K562 (cell line): ENCODE data around the gene SCYGR5. TPM values are rescaled to one million over a fixed set of nuclear protein-coding genes. Genes with fewer than 3 reads are reported as not detected.

Experiments used
- ATAC-seq: fragments of 200-7000 bp; cut with Tn5 transposase; 3 replicates; pipeline ENCODE4 v1.9.1; 2020; ENCODE audit warnings: moderate library complexity
- BruUV-seq: library from RNA; stranded (reverse); fragments of 400-500 nt; replicated peaks from 2 replicates; lab custom pipeline; 2021; lab: Mats Ljungman, UMichigan
- CTCF ChIA-PET: fragments of 300-600 bp; formaldehyde crosslinking; extraction: SDS; loops from one replicate; lab custom pipeline; 2021; ENCODE audit warnings: low intra/inter-chr PET ratio; lab: Yijun Ruan, JAX
- POLR2A ChIA-PET: fragments of 300-600, 350-650 bp; sonication (Branson Sonifier 250); formaldehyde crosslinking; extraction: SDS; loops from one replicate; lab custom pipeline; 2021; ENCODE audit warnings: antibody characterized with exemption, inconsistent platforms; lab: Yijun Ruan, JAX
- DNase-seq, 4 experiments: peaks; one replicate each; pipeline versions ENCODE4 v3.0.0 to v3.0.0-alpha.2; 2011 to 2018; ENCODE audit warnings: low spot score in 3 of 4, mixed read lengths in 3 of 4; ENCODE audit errors: extremely low read depth in 1 of 4
- FAIRE-seq: peaks from 2 replicates; lab custom pipeline; 2011; peaks lifted over from hg19 to GRCh38; lab: Jason Lieb, UNC
- H2AFZ ChIP-seq: 2 replicates; pipeline ENCODE4 v1.6.0; 2011; ENCODE audit warnings: low read depth, low read length, control low read depth, inconsistent platforms
- H3K27ac ChIP-seq: fragments of 200-600 bp; 3 replicates; pipeline ENCODE4 v1.8.0; 2011; ENCODE audit warnings: low read depth, mild to moderate bottlenecking, control low read depth, inconsistent platforms, low read length, moderate library complexity, mixed read lengths; ENCODE audit errors: extremely low read depth
- H3K27me3 ChIP-seq, 2 experiments: fragments of 300-600 bp in 1 of 2; 2 replicates in 1 of 2; 3 replicates in 1 of 2; pipeline versions ENCODE4 v1.6.0 to v1.8.0; 2011; ENCODE audit warnings: inconsistent platforms in 2 of 2, low read length in 2 of 2, mild to moderate bottlenecking in 1 of 2, mixed read lengths in 1 of 2, moderate library complexity in 1 of 2; ENCODE audit not compliant: control insufficient read depth in 2 of 2, insufficient read depth in 2 of 2
- H3K36me3 ChIP-seq: fragments of 300-600 bp; 3 replicates; pipeline ENCODE4 v1.8.0; 2011; ENCODE audit warnings: mild to moderate bottlenecking, low read length, inconsistent platforms; ENCODE audit not compliant: control insufficient read depth, insufficient read depth
- H3K4me1 ChIP-seq, 2 experiments: fragments of 200-600 bp in 1 of 2; replicated peaks in 1 of 2; 2 replicates in 1 of 2; 3 replicates in 1 of 2; pipeline versions ENCODE4 v1.5.1 to v1.8.0; 2011; ENCODE audit warnings: inconsistent platforms in 2 of 2, low read length in 2 of 2, mild to moderate bottlenecking in 1 of 2, mixed read lengths in 1 of 2, moderate library complexity in 1 of 2; ENCODE audit not compliant: control insufficient read depth in 2 of 2, insufficient read depth in 2 of 2
- H3K4me2 ChIP-seq: 2 replicates; pipeline ENCODE4 v1.6.1; 2011; ENCODE audit warnings: low read length, control low read depth, inconsistent platforms, mixed read lengths; ENCODE audit not compliant: insufficient read depth
- H3K4me3 ChIP-seq: fragments of 200-600 bp; sonication (generic), shearing (Covaris generic); 2 replicates; pipeline ENCODE4 v1.5.1; 2016; ENCODE audit warnings: control low read depth, inconsistent platforms
- H3K79me2 ChIP-seq: fragments of 200-600 bp; 3 replicates; pipeline ENCODE4 v1.8.0; 2011; ENCODE audit warnings: low read length, inconsistent platforms; ENCODE audit not compliant: control insufficient read depth, insufficient read depth
- H3K9ac ChIP-seq, 2 experiments: 2 replicates each; pipeline versions ENCODE4 v1.6.0 to v1.6.1; 2011; ENCODE audit warnings: low read depth in 2 of 2, low read length in 2 of 2, control low read depth in 1 of 2, inconsistent platforms in 1 of 2, mild to moderate bottlenecking in 1 of 2, mixed read lengths in 1 of 2; ENCODE audit not compliant: insufficient read depth in 1 of 2
- H3K9me1 ChIP-seq: one replicate; pipeline ENCODE4 v1.6.0; 2011; ENCODE audit warnings: inconsistent platforms, mild to moderate bottlenecking, low read length, moderate library complexity; ENCODE audit not compliant: control insufficient read depth, insufficient read depth
- H3K9me3 ChIP-seq: replicated peaks from 2 replicates; pipeline ENCODE4 v1.5.1; 2011; ENCODE audit warnings: low read depth, low read length, inconsistent platforms; ENCODE audit not compliant: control insufficient read depth, insufficient read depth
- H4K20me1 ChIP-seq: replicated peaks from 2 replicates; pipeline ENCODE4 v1.6.1; 2011; ENCODE audit warnings: low read length, inconsistent platforms, mixed read lengths; ENCODE audit not compliant: control insufficient read depth, insufficient read depth
- BACH1 ChIP-seq: fragments of 200-800 bp; sonication (Bioruptor generic); IDR thresholded peaks from 2 replicates; pipeline ENCODE4 v1.6.1; 2016; ENCODE audit warnings: missing genetic modification characterization, missing compliant biosample characterization
- ELF1 ChIP-seq: fragments of 200-800 bp; sonication (Bioruptor generic); IDR thresholded peaks from 2 replicates; pipeline ENCODE4 v1.6.1; 2016; ENCODE audit warnings: missing genetic modification characterization, missing compliant biosample characterization
- FOXK2 ChIP-seq, 2 experiments: fragments of 450-650 bp; IDR thresholded peaks in 1 of 2; conservative IDR thresholded peaks in 1 of 2; 2 replicates each; pipeline ENCODE4 v1.6.1; 2016; ENCODE audit warnings: low read depth in 2 of 2, mild to moderate bottlenecking in 1 of 2
- HOMEZ ChIP-seq: fragments of 250-450 bp; sonication (Bioruptor Pico); IDR thresholded peaks from 2 replicates; pipeline ENCODE4 v1.4.0; 2020; ENCODE audit warnings: mild to moderate bottlenecking, moderate library complexity
- KLF1 ChIP-seq: fragments of 450-650 bp; IDR thresholded peaks from 2 replicates; pipeline ENCODE4 v1.6.1; 2016; ENCODE audit warnings: missing genetic modification characterization, missing compliant biosample characterization
- NR3C1 ChIP-seq: sonication (generic); formaldehyde crosslinking; IDR thresholded peaks from 2 replicates; pipeline ENCODE4 v1.8.1; 2022; ENCODE audit warnings: missing genetic modification reagents
- SP1 ChIP-seq: sonication (generic); formaldehyde crosslinking; IDR thresholded peaks from 2 replicates; pipeline ENCODE4 v1.8.1; 2022; ENCODE audit warnings: mild to moderate bottlenecking, missing genetic modification reagents
- SPI1 ChIP-seq: IDR thresholded peaks from 2 replicates; pipeline ENCODE4 v1.6.1; 2011; ENCODE audit warnings: low read depth, low read length, control low read depth, borderline replicate concordance
- SRF ChIP-seq, 2 experiments: fragments of 250-450, 450-650 bp in 1 of 2; sonication (Bioruptor Pico) in 1 of 2; sonication (generic) in 1 of 2; formaldehyde crosslinking; IDR thresholded peaks; 2 replicates each; pipeline versions ENCODE4 v1.5.0 to v1.5.1; 2020 to 2022; ENCODE audit warnings: mild to moderate bottlenecking in 1 of 2, missing genetic modification reagents in 1 of 2
- THRA ChIP-seq: fragments of 450-650 bp; IDR thresholded peaks from 2 replicates; pipeline ENCODE4 v1.6.1; 2017; ENCODE audit warnings: mild to moderate bottlenecking, moderate library complexity
- TRIM25 ChIP-seq: fragments of 450-650 bp; IDR thresholded peaks from 2 replicates; pipeline ENCODE4 v1.7.0; 2016; ENCODE audit warnings: borderline replicate concordance
- U2AF1 ChIP-seq: fragments of 200-400 bp; formaldehyde crosslinking; optimal IDR thresholded peaks from 2 replicates; pipeline ENCODE3; 2017; ENCODE audit warnings: mild to moderate bottlenecking, low read depth, low read length, moderate library complexity
- ZFP1 ChIP-seq: fragments of 450-650 bp; formaldehyde crosslinking; IDR thresholded peaks from 2 replicates; pipeline ENCODE4 v1.4.0; 2020; ENCODE audit warnings: mild to moderate bottlenecking, mixed read lengths
- ZSCAN29 ChIP-seq: fragments of 450-650 bp; IDR thresholded peaks from 2 replicates; pipeline ENCODE4 v1.6.1; 2017
- WGBS: fragments of 100-300 bp; shearing (Covaris generic); methylation state at CpG from one replicate; pipeline ENCODE4 v1.1.6; 2016; ENCODE audit warnings: low coverage, mixed read lengths; ENCODE audit not compliant: insufficient coverage; ENCODE audit errors: missing lambda C conversion rate; 5-methylcytosine and 5-hydroxymethylcytosine counted together
- in situ Hi-C: fragments of 300-500 bp; cut with MboI; formaldehyde crosslinking; loops from 4 replicates; pipeline ENCODE4 v1.15.0; 2018; ENCODE audit warnings: inconsistent platforms, mixed read lengths
- intact Hi-C: fragments of 100-400 bp; cut with micrococcal nuclease; formaldehyde crosslinking; loops from 2 replicates; pipeline ENCODE4 v1.14.2; 2022
- polyA plus RNA-seq, 8 experiments: library from polyadenylated mRNA; depleted of rRNA in 4 of 8; stranded (reverse) in 5 of 8; unstranded in 3 of 8; fragments of >200 nt; fragmentation: Nextera tagmentation in 2 of 8; fragmentation: Illumina TruSeq in 1 of 8; extraction: Ambion mirVana in 2 of 8; extraction: Trizol in 1 of 8; gene quantifications; 2 replicates each; pipeline versions ENCODE4 v1.2.1 to v1.2.3, GENCODE V29; 2011 to 2014; ENCODE audit warnings: inconsistent platforms in 1 of 8, missing spikeins in 1 of 8
- total RNA-seq, 7 experiments: library from RNA; depleted of rRNA in 6 of 7; stranded (reverse); fragments of >200 nt in 6 of 7; fragmentation: Illumina TruSeq in 2 of 7; extraction: Trizol in 2 of 7; gene quantifications; 2 replicates each; pipeline versions ENCODE4 v1.2.1 to v1.2.3, GENCODE V29; 2011 to 2021; ENCODE audit warnings: low replicate concordance in 1 of 7
- TF ChIP-seq, protein P1 (sequence below): fragments of 250-450 bp; sonication (Bioruptor Pico); IDR thresholded peaks from 2 replicates; pipeline ENCODE4 v1.9.0; 2021; ENCODE audit warnings: mild to moderate bottlenecking, inconsistent platforms
- TF ChIP-seq, protein P2 (sequence below): fragments of 450-650 bp; formaldehyde crosslinking; IDR thresholded peaks from 2 replicates; pipeline ENCODE4 v1.4.0; 2020; ENCODE audit warnings: mild to moderate bottlenecking, moderate library complexity

SCYGR5 gene
- total and polyA plus RNA-seq, 9 of the 15 experiments (the other 6 are each of a cell fraction or from before 2014, with no cell fraction given), result not detected

DNA sequence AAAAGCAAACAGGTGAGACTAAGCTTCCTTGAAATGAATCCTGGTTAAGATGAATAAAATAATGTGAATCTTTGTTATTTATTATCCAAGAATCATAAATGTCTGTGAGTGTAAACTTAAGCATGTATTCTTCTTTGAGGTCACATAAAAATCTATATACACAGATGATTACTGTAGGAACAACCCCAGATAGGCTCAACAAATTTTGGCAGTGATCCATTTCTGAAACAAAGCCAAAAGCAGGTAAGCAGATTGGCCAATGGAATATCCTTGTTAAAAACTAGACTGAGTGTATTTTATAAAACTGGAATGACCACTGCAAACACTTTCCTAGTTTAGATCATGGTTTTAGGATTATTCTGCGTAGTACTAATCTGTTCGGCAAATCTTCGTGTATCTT is 11.3 kb downstream of the SCYGR5 start:
- Histone ChIP-seq H2AFZ (no peak overlapping the region), H3K27ac (no peak overlapping the region), H3K4me2 (no peak overlapping the region), H3K9me1 (no peaks in the 10 kb centered on the region), H3K27me3 (no peaks in the 10 kb centered on the region), H3K9me3 (no peaks in the 10 kb centered on the region), H3K36me3 (no peaks in the 10 kb centered on the region), H3K4me3 (no peak overlapping the region), H3K4me1 (no peaks in the 10 kb centered on the region), H3K9ac (no peak overlapping the region), H3K79me2 (no peaks in the 10 kb centered on the region), H4K20me1 (no peaks in the 10 kb centered on the region)
- ChIA-PET POLR2A (no interaction called here), CTCF (no interaction called here)
- in situ Hi-C loops (no loop called here), intact Hi-C loops (no loop called here)
- BruUV-seq, result no TSS peak
- no peak for ATAC-seq
- 0% methylated on average over 3 of the region's 3 CpGs for WGBS
- no peak for FAIRE-seq
- DNase-seq, result no peak
- no peak for TF ChIP-seq THRA
- TF ChIP-seq SPI1, result no peak
- TF ChIP-seq ZFP1 (CRISPR knock-in tag), result no peak
- TF ChIP-seq KLF1 (tag), result no peak
- TF ChIP-seq, protein P1, sequence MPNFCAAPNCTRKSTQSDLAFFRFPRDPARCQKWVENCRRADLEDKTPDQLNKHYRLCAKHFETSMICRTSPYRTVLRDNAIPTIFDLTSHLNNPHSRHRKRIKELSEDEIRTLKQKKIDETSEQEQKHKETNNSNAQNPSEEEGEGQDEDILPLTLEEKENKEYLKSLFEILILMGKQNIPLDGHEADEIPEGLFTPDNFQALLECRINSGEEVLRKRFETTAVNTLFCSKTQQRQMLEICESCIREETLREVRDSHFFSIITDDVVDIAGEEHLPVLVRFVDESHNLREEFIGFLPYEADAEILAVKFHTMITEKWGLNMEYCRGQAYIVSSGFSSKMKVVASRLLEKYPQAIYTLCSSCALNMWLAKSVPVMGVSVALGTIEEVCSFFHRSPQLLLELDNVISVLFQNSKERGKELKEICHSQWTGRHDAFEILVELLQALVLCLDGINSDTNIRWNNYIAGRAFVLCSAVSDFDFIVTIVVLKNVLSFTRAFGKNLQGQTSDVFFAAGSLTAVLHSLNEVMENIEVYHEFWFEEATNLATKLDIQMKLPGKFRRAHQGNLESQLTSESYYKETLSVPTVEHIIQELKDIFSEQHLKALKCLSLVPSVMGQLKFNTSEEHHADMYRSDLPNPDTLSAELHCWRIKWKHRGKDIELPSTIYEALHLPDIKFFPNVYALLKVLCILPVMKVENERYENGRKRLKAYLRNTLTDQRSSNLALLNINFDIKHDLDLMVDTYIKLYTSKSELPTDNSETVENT, result no peak
- no peak for TF ChIP-seq TRIM25
- TF ChIP-seq SP1 (CRISPR knock-in tag), result no peak
- TF ChIP-seq FOXK2 (conservative IDR thresholded peaks at IDR 0.05 in 1 of 2, IDR thresholded peaks at IDR 0.05 in 1 of 2; ENCODE audit: low read depth in 2 of 2), result no peak
- TF ChIP-seq ELF1 (tag), result no peak
- TF ChIP-seq SRF (CRISPR knock-in tag; IDR thresholded peaks at IDR 0.05), result no peak
- TF ChIP-seq BACH1 (tag), result no peak
- no peak for TF ChIP-seq HOMEZ (CRISPR knock-in tag)
- no peak for TF ChIP-seq U2AF1
- TF ChIP-seq, protein P2, sequence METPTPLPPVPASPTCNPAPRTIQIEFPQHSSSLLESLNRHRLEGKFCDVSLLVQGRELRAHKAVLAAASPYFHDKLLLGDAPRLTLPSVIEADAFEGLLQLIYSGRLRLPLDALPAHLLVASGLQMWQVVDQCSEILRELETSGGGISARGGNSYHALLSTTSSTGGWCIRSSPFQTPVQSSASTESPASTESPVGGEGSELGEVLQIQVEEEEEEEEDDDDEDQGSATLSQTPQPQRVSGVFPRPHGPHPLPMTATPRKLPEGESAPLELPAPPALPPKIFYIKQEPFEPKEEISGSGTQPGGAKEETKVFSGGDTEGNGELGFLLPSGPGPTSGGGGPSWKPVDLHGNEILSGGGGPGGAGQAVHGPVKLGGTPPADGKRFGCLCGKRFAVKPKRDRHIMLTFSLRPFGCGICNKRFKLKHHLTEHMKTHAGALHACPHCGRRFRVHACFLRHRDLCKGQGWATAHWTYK (CRISPR knock-in tag), result no peak
- TF ChIP-seq ZSCAN29, result no peak
- TF ChIP-seq NR3C1 (CRISPR knock-in tag), result no peak
